Measurements from ENCODE around the gene RARB. TPM values are rescaled to one million over a fixed set of nuclear protein-coding genes. Genes with fewer than 3 reads are reported as not detected.

RARB gene
- polyA plus RNA-seq, 1 experiment, result 7.8 TPM

GRCh38 chr3:25397150-25397549, 30.9 kb upstream of the RARB start:
- POLR2A ChIA-PET, result no interaction called here
- Histone ChIP-seq H3K4me3 (ENCODE audit: low read depth, low read length) (no peak overlapping the region), H3K27me3 (ENCODE audit: control insufficient read depth, insufficient read depth, low read length) (no peaks in the 10 kb centered on the region), H3K36me3 (ENCODE audit: control insufficient read depth, insufficient read depth, low read length) (no peaks in the 10 kb centered on the region)
- no peak for TF ChIP-seq CTCF (IDR thresholded peaks at IDR 0.05; ENCODE audit: insufficient read depth, low read depth, low read length)
- CTCF ChIA-PET, result no interaction called here
- no peak for DNase-seq (ENCODE audit: low read depth)

GRCh38 chr3:25400587-25400986, 27.5 kb upstream of the RARB start:
- Histone ChIP-seq H3K36me3 (ENCODE audit: control insufficient read depth, insufficient read depth, low read length) (no peaks in the 10 kb centered on the region), H3K4me3 (ENCODE audit: low read depth, low read length) (no peak overlapping the region), H3K27me3 (ENCODE audit: control insufficient read depth, insufficient read depth, low read length) (no peaks in the 10 kb centered on the region)
- no peak for DNase-seq (ENCODE audit: low read depth)
- POLR2A ChIA-PET, result no interaction called here
- CTCF ChIA-PET, result no interaction called here
- no peak for TF ChIP-seq CTCF (IDR thresholded peaks at IDR 0.05; ENCODE audit: insufficient read depth, low read depth, low read length)

GRCh38 chr3:25403968-25404367, 24.1 kb upstream of the RARB start:
- POLR2A ChIA-PET, result no interaction called here

GRCh38 chr3:25404569-25404968, 23.5 kb upstream of the RARB start:
- TF ChIP-seq CTCF (IDR thresholded peaks at IDR 0.05; ENCODE audit: insufficient read depth, low read depth, low read length), result no peak
- Histone ChIP-seq H3K4me3 (ENCODE audit: low read depth, low read length) (no peak overlapping the region), H3K36me3 (ENCODE audit: control insufficient read depth, insufficient read depth, low read length) (no peaks in the 10 kb centered on the region), H3K27me3 (ENCODE audit: control insufficient read depth, insufficient read depth, low read length) (no peaks in the 10 kb centered on the region)
- ChIA-PET CTCF (no interaction called here), POLR2A (no interaction called here)
- DNase-seq (ENCODE audit: low read depth), result no peak

More at GRCh38 chr3:25403968-25404367, 24.1 kb upstream of the RARB start:
- Histone ChIP-seq H3K4me3 (ENCODE audit: low read depth, low read length) (no peak overlapping the region), H3K36me3 (ENCODE audit: control insufficient read depth, insufficient read depth, low read length) (no peaks in the 10 kb centered on the region), H3K27me3 (ENCODE audit: control insufficient read depth, insufficient read depth, low read length) (no peaks in the 10 kb centered on the region)
- CTCF ChIA-PET, result no interaction called here
- no peak for DNase-seq (ENCODE audit: low read depth)
- TF ChIP-seq CTCF (IDR thresholded peaks at IDR 0.05; ENCODE audit: insufficient read depth, low read depth, low read length), result no peak

GRCh38 chr3:25405335-25405734, 22.7 kb upstream of the RARB start:
- H3K4me3 ChIP-seq (ENCODE audit: low read depth, low read length), result no peak overlapping the region
- CTCF ChIA-PET, result no interaction called here
- DNase-seq (ENCODE audit: low read depth), result no peak
- no peaks in the 10 kb centered on the region for H3K36me3 ChIP-seq (ENCODE audit: control insufficient read depth, insufficient read depth, low read length)
- H3K27me3 ChIP-seq (ENCODE audit: control insufficient read depth, insufficient read depth, low read length), result no peaks in the 10 kb centered on the region
- POLR2A ChIA-PET, result no interaction called here
- no peak for TF ChIP-seq CTCF (IDR thresholded peaks at IDR 0.05; ENCODE audit: insufficient read depth, low read depth, low read length)
